ENCODE measurements around the gene FABP1.

The FABP1 gene

GRCh38 chr2:88113069-88113468 lies 14.8 kb downstream of the FABP1 start:
- DNase-seq, result no peak

GRCh38 chr2:88110830-88111229 lies 17.0 kb downstream of the FABP1 start:
- DNase-seq, result no peak

GRCh38 chr2:88108796-88109195 lies 19.1 kb downstream of the FABP1 start:
- no peak for DNase-seq

GRCh38 chr2:88100489-88100858 lies 27.4 kb downstream of the FABP1 start:
- no peak for DNase-seq

- no peak for DNase-seq
These were observed 27.9 kb downstream of the FABP1 start for GRCh38 chr2:88099798-88100488.

GRCh38 chr2:88098558-88098900 lies 29.3 kb downstream of the FABP1 start:
- no peak for DNase-seq

- no peak for DNase-seq
These were observed 29.8 kb downstream of the FABP1 start for GRCh38 chr2:88097891-88098557.

GRCh38 chr2:88097192-88097591 lies 30.7 kb downstream of the FABP1 start:
- DNase-seq, result no peak

- DNase-seq, result no peak
These were observed 31.2 kb downstream of the FABP1 start for GRCh38 chr2:88096708-88097107.

GRCh38 chr2:88095022-88095421 lies 32.8 kb downstream of the FABP1 start:
- no peak for DNase-seq

GRCh38 chr2:88092773-88093172 lies 35.1 kb downstream of the FABP1 start:
- no peak for DNase-seq

- DNase-seq, result no peak
These were observed 35.9 kb downstream of the FABP1 start for GRCh38 chr2:88091943-88092342.

- no peak for DNase-seq
These were observed 37.2 kb downstream of the FABP1 start for GRCh38 chr2:88090446-88091283.

- DNase-seq, result no peak
These were observed 38.9 kb downstream of the FABP1 start for GRCh38 chr2:88088999-88089398.

GRCh38 chr2:88087763-88088162 lies 40.1 kb downstream of the FABP1 start:
- no peak for DNase-seq

- DNase-seq, result no peak
These were observed 40.8 kb downstream of the FABP1 start for GRCh38 chr2:88087073-88087472.

- DNase-seq, result no peak
These were observed 41.5 kb downstream of the FABP1 start for GRCh38 chr2:88086401-88086800.

GRCh38 chr2:88085602-88086001 lies 42.3 kb downstream of the FABP1 start:
- DNase-seq, result no peak

GRCh38 chr2:88085099-88085498 lies 42.8 kb downstream of the FABP1 start:
- no peak for DNase-seq

- DNase-seq, result no peak
These were observed 45.1 kb downstream of the FABP1 start for GRCh38 chr2:88082781-88083180.

GRCh38 chr2:88081924-88082608 lies 45.8 kb downstream of the FABP1 start:
- DNase-seq, result no peak

GRCh38 chr2:88080545-88080944 lies 47.3 kb downstream of the FABP1 start:
- no peak for DNase-seq

- no peak for DNase-seq
These were observed 49.2 kb downstream of the FABP1 start for GRCh38 chr2:88078643-88079172.
